Measurements from ENCODE around the gene PEPD.

PEPD gene

DNA sequence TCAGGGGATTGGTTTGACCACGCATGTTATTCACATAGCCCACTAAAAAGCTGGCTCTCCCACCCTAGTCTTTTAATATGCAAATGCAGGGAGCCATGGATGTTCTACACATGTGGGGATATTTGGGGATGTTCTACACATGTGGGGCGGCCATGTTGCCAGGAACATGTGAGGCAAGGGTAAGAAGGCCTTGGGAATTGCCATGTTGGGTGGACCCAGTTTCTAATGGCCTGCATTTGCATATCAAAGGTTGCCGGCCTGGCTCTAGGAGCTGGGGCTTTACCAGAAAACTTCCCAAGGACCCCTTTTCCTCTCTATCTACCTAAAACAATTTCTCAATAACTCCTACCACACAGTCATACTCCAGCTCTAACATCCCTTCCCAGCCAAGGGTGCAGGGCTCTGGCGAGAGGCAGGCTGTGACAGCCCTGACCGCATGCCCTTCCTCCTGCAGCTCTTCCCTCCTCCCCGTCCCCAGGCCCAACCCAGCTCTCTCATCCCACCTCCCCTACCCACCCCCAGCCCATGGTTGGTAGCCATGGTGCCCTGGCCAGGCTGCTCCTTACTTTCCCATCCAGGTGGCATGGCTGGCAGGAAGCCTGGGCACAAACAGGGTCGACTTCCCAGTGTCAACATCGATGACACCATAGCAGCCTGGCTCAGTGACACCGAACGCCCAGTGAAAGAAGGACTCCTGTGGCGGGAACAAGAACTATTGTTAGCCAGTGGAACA lies 11.0 kb downstream of the PEPD start:
- Histone ChIP-seq H3K36me3 (ENCODE audit: insufficient read depth, low read length) (peaks cover 12% of the 10 kb centered on the region), H3K4me1 (ENCODE audit: insufficient read depth, low read length) (peaks cover 4% of the 10 kb centered on the region)

GRCh38 chr19:33509774-33510173 lies 11.8 kb downstream of the PEPD start:
- Histone ChIP-seq H3K4me1 (ENCODE audit: insufficient read depth, low read length) (no peaks in the 10 kb centered on the region), H3K27ac (ENCODE audit: low read depth, low read length) (no peak overlapping the region), H3K9ac (ENCODE audit: low read length) (no peak overlapping the region), H3K27me3 (ENCODE audit: control insufficient read depth in 1 of 2, insufficient read depth in 2 of 2, low read length in 2 of 2) (no peaks in the 10 kb centered on the region), H3K36me3 (ENCODE audit: insufficient read depth, low read length) (peaks cover 12% of the 10 kb centered on the region), H3K4me3 (ENCODE audit: low read depth in 1 of 2, low read length in 2 of 2) (no peak overlapping the region), H3K9me3 (ENCODE audit: low read length) (no peaks in the 10 kb centered on the region)

More for the DNA sequence above, 11.0 kb downstream of the PEPD start:
- Histone ChIP-seq H3K9me3 (ENCODE audit: low read length) (no peaks in the 10 kb centered on the region), H3K27me3 (ENCODE audit: control insufficient read depth in 1 of 2, insufficient read depth in 2 of 2, low read length in 2 of 2) (no peaks in the 10 kb centered on the region), H3K9ac (ENCODE audit: low read length) (no peak overlapping the region), H3K4me3 (ENCODE audit: low read depth in 1 of 2, low read length in 2 of 2) (no peak overlapping the region), H3K27ac (ENCODE audit: low read depth, low read length) (no peak overlapping the region)

- Histone ChIP-seq H3K27me3 (ENCODE audit: control insufficient read depth in 1 of 2, insufficient read depth in 2 of 2, low read length in 2 of 2) (no peaks in the 10 kb centered on the region), H3K4me1 (ENCODE audit: insufficient read depth, low read length) (no peaks in the 10 kb centered on the region), H3K27ac (ENCODE audit: low read depth, low read length) (no peak overlapping the region), H3K9ac (ENCODE audit: low read length) (no peak overlapping the region), H3K4me3 (ENCODE audit: low read depth in 1 of 2, low read length in 2 of 2) (no peak overlapping the region), H3K36me3 (ENCODE audit: insufficient read depth, low read length) (peaks cover 12% of the 10 kb centered on the region), H3K9me3 (ENCODE audit: low read length) (no peaks in the 10 kb centered on the region)
These were observed 12.5 kb downstream of the PEPD start for GRCh38 chr19:33508941-33509614.

DNA sequence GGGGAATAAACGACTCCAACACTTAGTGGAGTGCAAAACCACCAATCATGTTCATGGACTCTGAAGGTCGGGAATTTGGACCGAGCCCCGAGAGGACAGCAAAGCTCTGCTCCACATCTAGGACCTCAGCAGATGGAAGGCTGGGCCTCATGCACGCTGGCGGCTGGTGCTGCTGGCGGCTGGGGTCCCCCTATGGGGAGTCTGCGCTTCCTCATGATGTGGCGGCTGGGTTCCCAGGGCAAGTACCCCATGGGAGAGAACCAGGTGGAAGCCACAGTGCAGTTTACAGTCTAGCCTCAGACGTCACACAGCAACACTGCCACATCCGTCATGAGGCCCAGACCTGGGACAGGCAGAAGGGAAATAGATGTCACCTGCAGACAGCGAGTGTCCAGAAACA lies 13.2 kb downstream of the PEPD start:
- H3K9ac ChIP-seq (ENCODE audit: low read length) = no peak overlapping the region
- no peak overlapping the region for H3K27ac ChIP-seq (ENCODE audit: low read depth, low read length)
- H3K9me3 ChIP-seq (ENCODE audit: low read length) = no peaks in the 10 kb centered on the region
- H3K27me3 ChIP-seq (ENCODE audit: control insufficient read depth in 1 of 2, insufficient read depth in 2 of 2, low read length in 2 of 2) = no peaks in the 10 kb centered on the region
- H3K4me1 ChIP-seq (ENCODE audit: insufficient read depth, low read length) = no peaks in the 10 kb centered on the region
- peaks cover 12% of the 10 kb centered on the region for H3K36me3 ChIP-seq (ENCODE audit: insufficient read depth, low read length)
- H3K4me3 ChIP-seq (ENCODE audit: low read depth in 1 of 2, low read length in 2 of 2) = no peak overlapping the region

DNA sequence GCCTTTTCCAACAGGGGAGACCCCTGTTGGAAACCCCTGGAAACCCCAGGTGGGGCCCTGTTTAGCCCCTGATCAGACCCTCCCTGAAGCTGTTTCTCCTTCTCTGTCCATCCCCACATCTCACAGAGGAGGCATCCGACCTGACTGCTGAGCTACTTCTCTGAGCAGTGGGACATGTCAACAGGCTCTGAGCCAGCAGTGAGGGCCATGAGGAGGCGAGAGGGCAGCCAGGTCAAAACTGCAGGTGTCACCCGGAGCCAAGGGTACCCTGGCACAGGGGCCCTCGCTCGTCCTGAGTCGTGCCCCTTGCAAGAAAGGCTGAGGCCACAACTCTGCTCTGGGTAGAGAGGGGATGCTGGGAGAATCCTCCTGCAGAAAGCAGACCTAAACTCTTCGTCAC lies 13.6 kb downstream of the PEPD start:
- no peak overlapping the region for H3K4me3 ChIP-seq (ENCODE audit: low read depth in 1 of 2, low read length in 2 of 2)
- H3K9me3 ChIP-seq (ENCODE audit: low read length) = no peaks in the 10 kb centered on the region
- H3K36me3 ChIP-seq (ENCODE audit: insufficient read depth, low read length) = peaks cover 12% of the 10 kb centered on the region
- no peaks in the 10 kb centered on the region for H3K27me3 ChIP-seq (ENCODE audit: control insufficient read depth in 1 of 2, insufficient read depth in 2 of 2, low read length in 2 of 2)
- no peak overlapping the region for H3K9ac ChIP-seq (ENCODE audit: low read length)
- H3K27ac ChIP-seq (ENCODE audit: low read depth, low read length) = no peak overlapping the region
- no peaks in the 10 kb centered on the region for H3K4me1 ChIP-seq (ENCODE audit: insufficient read depth, low read length)

DNA sequence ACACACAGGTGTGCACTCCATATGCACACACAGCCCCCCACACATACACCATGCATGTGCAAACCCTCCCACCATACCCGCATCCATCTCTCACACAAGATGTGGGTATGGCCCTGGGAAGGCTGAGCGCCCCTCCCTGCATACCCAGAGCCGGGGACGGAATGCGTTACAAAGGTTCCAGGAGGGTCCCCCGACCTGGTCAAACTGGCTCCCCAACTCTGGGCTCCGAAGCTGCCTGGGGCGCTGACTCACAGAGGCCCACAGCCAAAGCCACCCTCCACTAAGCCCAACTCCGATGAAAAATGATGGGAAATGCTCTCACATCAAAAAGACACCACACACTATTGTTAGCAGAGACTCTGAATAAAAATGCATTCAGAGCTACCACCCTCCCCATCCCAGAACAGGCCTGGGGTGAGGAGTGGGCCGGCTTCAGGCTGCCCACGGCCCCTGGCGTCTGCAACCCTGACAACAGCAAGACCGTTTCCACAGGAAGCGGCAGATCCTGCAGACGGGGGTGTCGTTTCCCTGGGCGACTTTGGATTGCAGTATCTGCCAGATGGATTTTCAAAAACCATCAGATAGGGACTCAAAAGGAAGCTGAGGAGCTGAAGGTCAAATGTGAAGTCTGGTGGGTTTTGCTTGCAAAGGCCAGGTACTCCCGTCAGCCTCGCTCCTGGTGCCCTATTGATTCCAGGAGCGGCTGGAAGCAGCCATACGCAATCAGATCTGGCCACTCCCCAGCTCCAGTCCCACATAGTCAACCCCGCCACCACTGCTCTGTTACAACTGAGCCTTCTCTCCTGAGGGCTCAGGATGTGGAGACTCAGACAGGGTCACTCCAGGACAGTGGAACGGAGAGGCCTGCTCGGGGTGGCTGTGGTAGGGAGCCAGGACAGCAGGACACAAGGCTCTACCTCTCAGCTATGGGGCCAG lies 14.3 kb downstream of the PEPD start:
- H3K4me3 ChIP-seq (ENCODE audit: low read depth in 1 of 2, low read length in 2 of 2) = no peak overlapping the region
- H3K4me1 ChIP-seq (ENCODE audit: insufficient read depth, low read length) = no peaks in the 10 kb centered on the region
- no peak overlapping the region for H3K27ac ChIP-seq (ENCODE audit: low read depth, low read length)
- H3K9ac ChIP-seq (ENCODE audit: low read length) = no peak overlapping the region
- no peaks in the 10 kb centered on the region for H3K9me3 ChIP-seq (ENCODE audit: low read length)
- peaks cover 10% of the 10 kb centered on the region for H3K36me3 ChIP-seq (ENCODE audit: insufficient read depth, low read length)
- H3K27me3 ChIP-seq (ENCODE audit: control insufficient read depth in 1 of 2, insufficient read depth in 2 of 2, low read length in 2 of 2) = no peaks in the 10 kb centered on the region

GRCh38 chr19:33506498-33506897 lies 15.1 kb downstream of the PEPD start:
- Histone ChIP-seq H3K9me3 (ENCODE audit: low read length) (no peaks in the 10 kb centered on the region), H3K4me3 (ENCODE audit: low read depth in 1 of 2, low read length in 2 of 2) (no peak overlapping the region), H3K9ac (ENCODE audit: low read length) (no peak overlapping the region), H3K4me1 (ENCODE audit: insufficient read depth, low read length) (no peaks in the 10 kb centered on the region), H3K27ac (ENCODE audit: low read depth, low read length) (no peak overlapping the region), H3K27me3 (ENCODE audit: control insufficient read depth in 1 of 2, insufficient read depth in 2 of 2, low read length in 2 of 2) (no peaks in the 10 kb centered on the region), H3K36me3 (ENCODE audit: insufficient read depth, low read length) (peaks cover 2% of the 10 kb centered on the region)

- Histone ChIP-seq H3K4me3 (ENCODE audit: low read depth in 1 of 2, low read length in 2 of 2) (no peak overlapping the region), H3K4me1 (ENCODE audit: insufficient read depth, low read length) (no peaks in the 10 kb centered on the region), H3K27ac (ENCODE audit: low read depth, low read length) (no peak overlapping the region), H3K9ac (ENCODE audit: low read length) (no peak overlapping the region), H3K27me3 (ENCODE audit: control insufficient read depth in 1 of 2, insufficient read depth in 2 of 2, low read length in 2 of 2) (no peaks in the 10 kb centered on the region), H3K9me3 (ENCODE audit: low read length) (no peaks in the 10 kb centered on the region), H3K36me3 (ENCODE audit: insufficient read depth, low read length) (no peaks in the 10 kb centered on the region)
These were observed 15.8 kb downstream of the PEPD start for GRCh38 chr19:33505823-33506222.

- no peaks in the 10 kb centered on the region for H3K9me3 ChIP-seq (ENCODE audit: low read length)
- no peak overlapping the region for H3K9ac ChIP-seq (ENCODE audit: low read length)
- H3K27me3 ChIP-seq (ENCODE audit: control insufficient read depth in 1 of 2, insufficient read depth in 2 of 2, low read length in 2 of 2) = no peaks in the 10 kb centered on the region
- no peak overlapping the region for H3K27ac ChIP-seq (ENCODE audit: low read depth, low read length)
- H3K4me3 ChIP-seq (ENCODE audit: low read depth in 1 of 2, low read length in 2 of 2) = no peak overlapping the region
- no peaks in the 10 kb centered on the region for H3K4me1 ChIP-seq (ENCODE audit: insufficient read depth, low read length)
- H3K36me3 ChIP-seq (ENCODE audit: insufficient read depth, low read length) = peaks cover 6% of the 10 kb centered on the region
These were observed 16.4 kb downstream of the PEPD start for GRCh38 chr19:33505148-33505547.

GRCh38 chr19:33504058-33504444 lies 17.5 kb downstream of the PEPD start:
- H3K9ac ChIP-seq (ENCODE audit: low read length) = no peak overlapping the region

DNA sequence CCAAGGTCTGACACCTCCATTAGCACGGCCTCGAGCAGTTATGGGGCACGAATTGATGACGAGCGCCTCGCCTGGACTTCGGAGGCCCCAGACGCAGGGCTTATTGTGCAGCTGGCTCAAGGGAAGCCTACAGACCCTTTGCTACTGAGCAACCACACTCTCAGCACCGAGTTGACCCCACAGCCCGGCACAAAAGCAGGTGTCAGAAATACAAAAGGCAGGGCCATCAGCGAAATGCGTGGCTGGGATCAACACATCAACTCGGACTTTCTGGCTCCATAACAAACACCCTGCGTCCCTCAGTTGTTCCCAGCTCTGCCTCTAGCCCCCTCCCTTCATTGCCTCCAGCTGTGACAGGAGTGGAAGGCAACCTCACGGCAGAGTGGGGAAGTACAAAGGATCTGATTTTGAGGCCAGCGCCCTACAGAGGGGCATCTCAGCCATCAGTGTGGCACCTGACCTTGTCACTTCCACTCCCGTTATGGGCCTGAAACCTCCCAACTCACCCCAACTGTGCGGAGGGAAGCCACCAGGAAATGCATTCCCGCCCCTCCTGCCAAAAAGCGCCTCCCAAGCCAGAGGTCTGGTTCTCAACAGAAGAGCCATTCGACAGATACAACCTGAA lies 18.0 kb downstream of the PEPD start:
- H3K36me3 ChIP-seq (ENCODE audit: insufficient read depth, low read length) = peaks cover 10% of the 10 kb centered on the region
- H3K4me3 ChIP-seq (ENCODE audit: low read depth in 1 of 2, low read length in 2 of 2) = no peak overlapping the region

More at GRCh38 chr19:33504058-33504444, 17.5 kb downstream of the PEPD start:
- no peak overlapping the region for H3K27ac ChIP-seq (ENCODE audit: low read depth, low read length)
- H3K4me1 ChIP-seq (ENCODE audit: insufficient read depth, low read length) = no peaks in the 10 kb centered on the region
- H3K9me3 ChIP-seq (ENCODE audit: low read length) = no peaks in the 10 kb centered on the region
- H3K27me3 ChIP-seq (ENCODE audit: control insufficient read depth in 1 of 2, insufficient read depth in 2 of 2, low read length in 2 of 2) = no peaks in the 10 kb centered on the region
- H3K36me3 ChIP-seq (ENCODE audit: insufficient read depth, low read length) = peaks cover 10% of the 10 kb centered on the region
- no peak overlapping the region for H3K4me3 ChIP-seq (ENCODE audit: low read depth in 1 of 2, low read length in 2 of 2)

More for the DNA sequence above, 18.0 kb downstream of the PEPD start:
- Histone ChIP-seq H3K9me3 (ENCODE audit: low read length) (no peaks in the 10 kb centered on the region), H3K27me3 (ENCODE audit: control insufficient read depth in 1 of 2, insufficient read depth in 2 of 2, low read length in 2 of 2) (no peaks in the 10 kb centered on the region), H3K27ac (ENCODE audit: low read depth, low read length) (no peak overlapping the region), H3K9ac (ENCODE audit: low read length) (no peak overlapping the region), H3K4me1 (ENCODE audit: insufficient read depth, low read length) (no peaks in the 10 kb centered on the region)

All from muscle layer of colon (tissue), 2 donors.